Body of pancreas (tissue), 4 donors: ENCODE results near the gene ARMC12.

Experiments
- CTCF ChIP-seq, 7 experiments: fragments of 450-650 bp in 4 of 7; fragments of 200-600 bp in 3 of 7; sonication (generic) in 3 of 7; IDR thresholded peaks; one replicate each; pipeline ENCODE4 v1.5.1; 2016 to 2019; ENCODE audit warnings: antibody characterized with exemption in 7 of 7
- POLR2A ChIP-seq, 3 donors: fragments of 450-650 bp; IDR thresholded peaks; one replicate each; pipeline ENCODE4 v1.6.1; 2016; ENCODE audit warnings: antibody characterized with exemption in 3 of 3, mild to moderate bottlenecking in 2 of 3

- TF ChIP-seq CTCF (IDR thresholded peaks at IDR 0.05) (no peak), POLR2A (IDR thresholded peaks at IDR 0.05) (no peak)
Measured at GRCh38 chr6:35717449-35718374, 19.1 kb upstream of the ARMC12 start.
